GM23248 (cell line): ENCODE measurements around the gene SDC3. TPM values are rescaled to one million over a fixed set of nuclear protein-coding genes. Genes with fewer than 3 reads are reported as not detected.

Source experiments
- DNase-seq: peaks from one replicate; pipeline ENCODE4 v3.0.0-alpha.2; 2015
- H2AFZ ChIP-seq: fragments of 200-600 bp; sonication (generic); 2 replicates; pipeline ENCODE4 v1.6.1; 2016; ENCODE audit warnings: antibody characterized with exemption
- H3F3A ChIP-seq: fragments of 200-600 bp; sonication (generic); 2 replicates; pipeline ENCODE4 v1.6.1; 2016; ENCODE audit warnings: mild to moderate bottlenecking, antibody characterized with exemption, mixed run types; ENCODE audit not compliant: insufficient read depth
- H3K27ac ChIP-seq: fragments of 200-600 bp; sonication (generic); 2 replicates; pipeline ENCODE4 v1.5.1; 2016; ENCODE audit warnings: mild to moderate bottlenecking
- H3K27me3 ChIP-seq: fragments of 200-600 bp; sonication (generic); replicated peaks from 2 replicates; pipeline ENCODE4 v1.6.1; 2016; ENCODE audit warnings: mild to moderate bottlenecking; ENCODE audit not compliant: insufficient read depth
- H3K36me3 ChIP-seq: fragments of 200-600 bp; sonication (generic); 2 replicates; pipeline ENCODE4 v1.6.1; 2016; ENCODE audit warnings: low read depth, mild to moderate bottlenecking
- H3K4me1 ChIP-seq: fragments of 200-600 bp; sonication (generic); 2 replicates; pipeline ENCODE4 v1.6.1; 2016; ENCODE audit warnings: mild to moderate bottlenecking; ENCODE audit not compliant: insufficient read depth
- H3K4me2 ChIP-seq: fragments of 200-600 bp; sonication (generic); one replicate; pipeline ENCODE4 v1.6.1; 2016; ENCODE audit warnings: mild to moderate bottlenecking; ENCODE audit not compliant: unreplicated experiment
- H3K4me3 ChIP-seq: fragments of 200-600 bp; sonication (generic); 2 replicates; pipeline ENCODE4 v1.5.1; 2016; ENCODE audit warnings: mild to moderate bottlenecking
- H3K79me2 ChIP-seq: fragments of 200-600 bp; sonication (generic); 2 replicates; pipeline ENCODE4 v1.6.1; 2016; ENCODE audit warnings: mild to moderate bottlenecking; ENCODE audit not compliant: insufficient read depth
- H3K9ac ChIP-seq: fragments of 200-600 bp; sonication (generic); 2 replicates; pipeline ENCODE4 v1.6.1; 2016; ENCODE audit warnings: mild to moderate bottlenecking
- H3K9me2 ChIP-seq: fragments of 200-600 bp; sonication (generic); 2 replicates; pipeline ENCODE4 v1.6.1; 2016; ENCODE audit warnings: mixed run types, mild to moderate bottlenecking, moderate library complexity; ENCODE audit not compliant: insufficient read depth
- H3K9me3 ChIP-seq: fragments of 200-600 bp; sonication (generic); one replicate; pipeline ENCODE4 v1.6.1; 2017; ENCODE audit warnings: low read depth
- H4K20me1 ChIP-seq: fragments of 200-600 bp; sonication (generic); 2 replicates; pipeline ENCODE4 v1.6.0; 2016; ENCODE audit not compliant: insufficient read depth
- EZH2 ChIP-seq: fragments of 200-600 bp; sonication (generic); IDR thresholded peaks from 2 replicates; pipeline ENCODE4 v1.6.1; 2018; ENCODE audit warnings: antibody characterized with exemption, mild to moderate bottlenecking; ENCODE audit not compliant: insufficient read depth, poor library complexity, severe bottlenecking
- EZH2phosphoT487 ChIP-seq: fragments of 200-600 bp; sonication (generic); IDR thresholded peaks from 2 replicates; pipeline ENCODE4 v1.6.1; 2018; ENCODE audit warnings: antibody characterized with exemption, moderate library complexity, mild to moderate bottlenecking, low read depth; ENCODE audit not compliant: insufficient read depth
- WGBS, 2 experiments: methylation state at CpG; one replicate each; pipeline ENCODE4 v1.1.6; 2015 to 2017; ENCODE audit warnings: low lambda C conversion rate in 2 of 2, low coverage in 1 of 2; ENCODE audit errors: missing lambda C conversion rate in 2 of 2; 5-methylcytosine and 5-hydroxymethylcytosine counted together
- in situ Hi-C: fragments of 300-500 bp; cut with MboI; formaldehyde crosslinking; loops from 2 replicates; pipeline ENCODE4 v1.15.0; 2020
- polyA plus RNA-seq: library from polyadenylated mRNA; unstranded; fragments of >200 nt; fragmentation: Nextera tagmentation; extraction: Ambion mirVana; gene quantifications from 2 replicates; pipeline ENCODE4 v1.2.1, GENCODE V29; 2016
- total RNA-seq: library from RNA; depleted of rRNA; stranded (reverse); fragments of >200 nt; shearing (Covaris generic); gene quantifications from 2 replicates; pipeline ENCODE4 v1.2.3, GENCODE V29; 2014

SDC3 gene
- total and polyA plus RNA-seq, 2 experiments from 2014 or later: 6.9 to 39.7 TPM

- Histone ChIP-seq H2AFZ (peak overlapping the region; percentile 48; the same call in 1 of the 2 replicates), H3K27ac (peak overlapping the region; percentile 69), H3K9me3 (no peaks in the 10 kb centered on the region), H3F3A (no peaks in the 10 kb centered on the region), H3K4me1 (peaks cover 17% of the 10 kb centered on the region), H3K4me3 (no peak overlapping the region), H3K4me2 (peak overlapping the region; percentile 50), H3K36me3 (peaks cover 18% of the 10 kb centered on the region; the same call in 1 of the 2 replicates), H3K9me2 (no peaks in the 10 kb centered on the region), H3K27me3 (no peaks in the 10 kb centered on the region), H3K79me2 (no peaks in the 10 kb centered on the region), H4K20me1 (no peaks in the 10 kb centered on the region), H3K9ac (peak overlapping the region; percentile 65)
- peak; percentile 84 for DNase-seq
- in situ Hi-C loops: no loop called here
- TF ChIP-seq EZH2phosphoT487 (no peak), EZH2 (no peak)
- WGBS, 2 experiments: 29 to 30% methylated on average over 10 of the region's 10 CpGs
Measured at GRCh38 chr1:30877205-30877912, 31.2 kb downstream of the SDC3 start.

- no peak for TF ChIP-seq EZH2phosphoT487
- TF ChIP-seq EZH2: no peak
- H2AFZ ChIP-seq: no peak overlapping the region
- WGBS, 2 experiments: 88 to 89% methylated on average over 21 to 25 of the region's 25 CpGs
- no peaks in the 10 kb centered on the region for H3K9me3 ChIP-seq
- H3K79me2 ChIP-seq: no peaks in the 10 kb centered on the region
- peaks cover 23% of the 10 kb centered on the region; the same call in 1 of the 2 replicates for H3K36me3 ChIP-seq
- peak overlapping the region; percentile 50 for H3K4me2 ChIP-seq
- H3K4me1 ChIP-seq: peaks cover 17% of the 10 kb centered on the region
- H3K4me3 ChIP-seq: no peak overlapping the region
- peak overlapping the region; percentile 65; the same call in 1 of the 2 replicates for H3K9ac ChIP-seq
- in situ Hi-C loops: no loop called here
- H3K27me3 ChIP-seq: no peaks in the 10 kb centered on the region
- no peak for DNase-seq
- no peaks in the 10 kb centered on the region for H4K20me1 ChIP-seq
- no peaks in the 10 kb centered on the region for H3F3A ChIP-seq
- peak overlapping the region; percentile 69; the same call in 1 of the 2 replicates for H3K27ac ChIP-seq
- H3K9me2 ChIP-seq: no peaks in the 10 kb centered on the region
Measured at GRCh38 chr1:30876451-30877204, 31.9 kb downstream of the SDC3 start.

GRCh38 chr1:30875916-30876315 lies 32.6 kb downstream of the SDC3 start:
- H2AFZ ChIP-seq: no peak overlapping the region
- peaks cover 23% of the 10 kb centered on the region; the same call in 1 of the 2 replicates for H3K36me3 ChIP-seq
- no peak overlapping the region for H3K4me3 ChIP-seq
- in situ Hi-C loops: no loop called here
- H3K27me3 ChIP-seq: no peaks in the 10 kb centered on the region
- 92 to 94% methylated on average over 11 of the region's 11 CpGs for WGBS, 2 experiments
- H3K79me2 ChIP-seq: no peaks in the 10 kb centered on the region
- no peak for TF ChIP-seq EZH2phosphoT487
- TF ChIP-seq EZH2: no peak
- DNase-seq: no peak
- no peak overlapping the region for H3K9ac ChIP-seq
- no peak overlapping the region for H3K27ac ChIP-seq
- H3F3A ChIP-seq: no peaks in the 10 kb centered on the region
- peaks cover 17% of the 10 kb centered on the region for H3K4me1 ChIP-seq
- no peak overlapping the region for H3K4me2 ChIP-seq
- no peaks in the 10 kb centered on the region for H4K20me1 ChIP-seq
- H3K9me3 ChIP-seq: no peaks in the 10 kb centered on the region
- no peaks in the 10 kb centered on the region for H3K9me2 ChIP-seq

GRCh38 chr1:30875197-30875596 lies 33.4 kb downstream of the SDC3 start:
- Histone ChIP-seq H3K9me2 (no peaks in the 10 kb centered on the region), H3K4me2 (no peak overlapping the region), H3K79me2 (no peaks in the 10 kb centered on the region), H3K4me3 (no peak overlapping the region), H3F3A (no peaks in the 10 kb centered on the region), H3K4me1 (peaks cover 17% of the 10 kb centered on the region), H4K20me1 (no peaks in the 10 kb centered on the region), H3K27me3 (no peaks in the 10 kb centered on the region), H3K27ac (no peak overlapping the region), H2AFZ (no peak overlapping the region), H3K9me3 (no peaks in the 10 kb centered on the region), H3K9ac (no peak overlapping the region), H3K36me3 (peaks cover 23% of the 10 kb centered on the region; the same call in 1 of the 2 replicates)
- DNase-seq: no peak
- no peak for TF ChIP-seq EZH2
- TF ChIP-seq EZH2phosphoT487: no peak
- WGBS, 2 experiments: 98 to 99% methylated on average over 6 of the region's 6 CpGs
- in situ Hi-C loops: no loop called here
